SU-DHL-6 (cell line): ENCODE data around the gene GDPD2.

ENCODE experiments used
- H2AFZ ChIP-seq: fragments of 200-600 bp; sonication (generic); 2 replicates; pipeline ENCODE4 v1.6.1; 2014; ENCODE audit warnings: low read depth, mild to moderate bottlenecking, moderate library complexity, mixed read lengths, antibody characterized with exemption, low read length; ENCODE audit not compliant: severe bottlenecking
- H3F3A ChIP-seq: fragments of 200-600 bp; shearing (Covaris generic); 2 replicates; pipeline ENCODE4 v1.6.0; 2016; ENCODE audit warnings: antibody characterized with exemption, mild to moderate bottlenecking; ENCODE audit not compliant: insufficient read depth
- H3K27ac ChIP-seq: fragments of 200-600 bp; sonication (generic); 2 replicates; pipeline ENCODE4 v1.5.1; 2016; ENCODE audit warnings: low read depth, mild to moderate bottlenecking, low read length, moderate library complexity, mixed read lengths
- H3K27me3 ChIP-seq: fragments of 200-600 bp; sonication (generic), shearing (Covaris generic); 2 replicates; pipeline ENCODE4 v1.6.0; 2014; ENCODE audit warnings: mild to moderate bottlenecking, low read length
- H3K36me3 ChIP-seq: fragments of 200-600 bp; sonication (generic); 2 replicates; pipeline ENCODE4 v1.6.1; 2014; ENCODE audit warnings: mild to moderate bottlenecking, low read length, mixed read lengths
- H3K4me2 ChIP-seq: fragments of 300-600, 200-600 bp; shearing (Covaris generic), sonication (generic); 2 replicates; pipeline ENCODE4 v1.6.0; 2014; ENCODE audit warnings: low read length, low read depth, mild to moderate bottlenecking; ENCODE audit not compliant: poor library complexity, severe bottlenecking
- H3K4me3 ChIP-seq: fragments of 200-600 bp; sonication (generic); 2 replicates; pipeline ENCODE4 v1.5.1; 2014; ENCODE audit warnings: antibody characterized with exemption, low read length, mild to moderate bottlenecking, mixed read lengths; ENCODE audit not compliant: insufficient read depth, poor library complexity, severe bottlenecking
- H3K79me2 ChIP-seq: fragments of 200-600 bp; sonication (generic); 2 replicates; pipeline ENCODE4 v1.6.1; 2014; ENCODE audit warnings: mild to moderate bottlenecking, low read length, moderate library complexity; ENCODE audit not compliant: insufficient read depth
- H3K9ac ChIP-seq: fragments of 200-600 bp; sonication (generic); 2 replicates; pipeline ENCODE4 v1.7.0; 2014; ENCODE audit warnings: mild to moderate bottlenecking, low read length
- H3K9me2 ChIP-seq: fragments of 200-600 bp; sonication (generic); replicated peaks from 2 replicates; pipeline ENCODE4 v1.6.1; 2014; ENCODE audit warnings: low read length; ENCODE audit not compliant: insufficient read depth
- H3K9me3 ChIP-seq: fragments of 200-600 bp; sonication (generic); 2 replicates; pipeline ENCODE4 v1.6.1; 2014; ENCODE audit warnings: low read length, mixed read lengths; ENCODE audit not compliant: insufficient read depth
- H4K20me1 ChIP-seq: fragments of 200-600 bp; sonication (generic); 2 replicates; pipeline ENCODE4 v1.6.1; 2014; ENCODE audit warnings: low read depth, mild to moderate bottlenecking, antibody characterized with exemption, low read length, moderate library complexity, mixed read lengths
- EZH2phosphoT487 ChIP-seq: fragments of 200-600 bp; sonication (generic), shearing (Covaris generic); conservative IDR thresholded peaks from 2 replicates; pipeline ENCODE4 v1.6.1; 2018; ENCODE audit warnings: mild to moderate bottlenecking, antibody characterized with exemption, low read length, moderate library complexity, mixed read lengths
- TF ChIP-seq, protein P1 (sequence below): fragments of 200-600 bp; sonication (generic); IDR thresholded peaks from one replicate; pipeline ENCODE4 v1.5.1; 2017; ENCODE audit warnings: antibody characterized with exemption, mild to moderate bottlenecking, low read length, moderate library complexity; ENCODE audit not compliant: insufficient read depth, poor library complexity, severe bottlenecking

The GDPD2 gene

DNA sequence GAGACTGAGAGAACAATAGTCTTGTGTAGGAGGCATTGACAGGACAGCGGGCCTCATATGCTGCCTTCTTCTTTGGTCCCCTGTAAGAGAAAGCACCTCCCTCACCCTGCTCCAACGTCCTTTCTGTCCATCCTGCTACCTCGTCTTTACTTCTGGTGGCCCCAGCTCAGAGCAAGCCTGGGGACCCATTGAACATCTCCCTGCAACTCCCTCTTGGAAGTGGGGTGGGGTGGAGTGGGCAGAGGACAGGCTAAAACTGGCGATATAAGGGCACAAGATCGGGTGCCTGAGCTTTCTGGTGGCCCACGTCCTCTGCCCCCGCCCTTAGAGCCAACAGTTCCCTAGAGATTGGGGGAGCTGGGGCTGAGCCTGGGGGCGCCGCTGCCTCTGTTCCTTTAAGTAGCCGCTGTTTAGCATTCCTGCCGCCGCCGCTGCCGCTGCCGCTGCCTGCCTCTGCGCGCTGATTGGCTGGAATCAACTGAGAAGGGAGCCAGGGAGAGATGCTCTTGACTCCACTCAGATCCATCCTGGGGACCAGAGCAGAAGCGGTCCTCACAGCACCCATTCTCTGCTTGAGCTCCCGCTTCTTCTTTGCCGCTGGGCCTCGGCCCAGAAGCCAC lies 21.3 kb downstream of the GDPD2 start, which contains the start of gene DLG3:
TSS of gene DLG3 (plus strand) at position 510 of the 620 bp plus-strand sequence. CDS start 367 bp downstream, outside the sequence.
- no peaks in the 10 kb centered on the region for H3K9me3 ChIP-seq
- no peak within 1 kb of the TSS for H3K4me3 ChIP-seq
- TF ChIP-seq EZH2phosphoT487: no peak
- TF ChIP-seq, protein P1, sequence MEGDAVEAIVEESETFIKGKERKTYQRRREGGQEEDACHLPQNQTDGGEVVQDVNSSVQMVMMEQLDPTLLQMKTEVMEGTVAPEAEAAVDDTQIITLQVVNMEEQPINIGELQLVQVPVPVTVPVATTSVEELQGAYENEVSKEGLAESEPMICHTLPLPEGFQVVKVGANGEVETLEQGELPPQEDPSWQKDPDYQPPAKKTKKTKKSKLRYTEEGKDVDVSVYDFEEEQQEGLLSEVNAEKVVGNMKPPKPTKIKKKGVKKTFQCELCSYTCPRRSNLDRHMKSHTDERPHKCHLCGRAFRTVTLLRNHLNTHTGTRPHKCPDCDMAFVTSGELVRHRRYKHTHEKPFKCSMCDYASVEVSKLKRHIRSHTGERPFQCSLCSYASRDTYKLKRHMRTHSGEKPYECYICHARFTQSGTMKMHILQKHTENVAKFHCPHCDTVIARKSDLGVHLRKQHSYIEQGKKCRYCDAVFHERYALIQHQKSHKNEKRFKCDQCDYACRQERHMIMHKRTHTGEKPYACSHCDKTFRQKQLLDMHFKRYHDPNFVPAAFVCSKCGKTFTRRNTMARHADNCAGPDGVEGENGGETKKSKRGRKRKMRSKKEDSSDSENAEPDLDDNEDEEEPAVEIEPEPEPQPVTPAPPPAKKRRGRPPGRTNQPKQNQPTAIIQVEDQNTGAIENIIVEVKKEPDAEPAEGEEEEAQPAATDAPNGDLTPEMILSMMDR: no peak
- H3F3A ChIP-seq: no peaks in the 10 kb centered on the region
- no peaks in the 10 kb centered on the region for H3K36me3 ChIP-seq
- no peaks in the 10 kb centered on the region for H4K20me1 ChIP-seq
- no peak within 1 kb of the TSS for H3K9ac ChIP-seq
- no peaks in the 10 kb centered on the region for H3K9me2 ChIP-seq
- no peak within 1 kb of the TSS for H3K27ac ChIP-seq
- H3K79me2 ChIP-seq: no peaks in the 10 kb centered on the region
- H3K4me2 ChIP-seq: no peak within 1 kb of the TSS
- no peak within 1 kb of the TSS for H2AFZ ChIP-seq
- no peaks in the 10 kb centered on the region for H3K27me3 ChIP-seq

DNA sequence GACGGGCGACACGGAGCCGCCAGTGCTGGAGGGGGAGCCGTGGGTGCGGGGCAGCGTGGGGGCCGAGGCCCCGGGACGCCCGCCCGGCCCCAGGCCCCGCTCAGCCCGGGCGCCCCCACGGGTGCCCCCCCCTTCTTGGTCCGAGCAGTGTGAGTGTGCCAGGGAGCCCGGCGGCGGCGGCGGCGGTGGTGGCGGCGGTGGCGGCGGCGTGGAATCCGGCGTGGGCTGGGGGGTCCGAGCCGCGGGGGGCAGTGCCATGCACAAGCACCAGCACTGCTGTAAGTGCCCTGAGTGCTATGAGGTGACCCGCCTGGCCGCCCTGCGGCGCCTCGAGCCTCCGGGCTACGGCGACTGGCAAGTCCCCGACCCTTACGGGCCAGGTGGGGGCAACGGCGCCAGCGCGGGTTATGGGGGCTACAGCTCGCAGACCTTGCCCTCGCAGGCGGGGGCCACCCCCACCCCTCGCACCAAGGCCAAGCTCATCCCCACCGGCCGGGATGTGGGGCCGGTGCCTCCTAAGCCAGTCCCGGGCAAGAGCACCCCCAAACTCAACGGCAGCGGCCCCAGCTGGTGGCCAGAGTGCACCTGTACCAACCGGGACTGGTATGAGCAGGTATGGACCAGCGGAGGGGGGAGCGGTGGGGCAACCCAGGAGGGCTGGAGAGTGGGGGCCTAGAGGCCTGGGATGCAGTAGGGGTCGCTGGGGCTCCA lies 22.0 kb downstream of the GDPD2 start:
- Histone ChIP-seq H3F3A (no peaks in the 10 kb centered on the region), H3K4me3 (no peak overlapping the region), H4K20me1 (no peaks in the 10 kb centered on the region), H3K79me2 (no peaks in the 10 kb centered on the region), H3K9me2 (no peaks in the 10 kb centered on the region), H3K4me2 (no peak overlapping the region), H3K36me3 (no peaks in the 10 kb centered on the region), H3K27me3 (no peaks in the 10 kb centered on the region), H3K9ac (no peak overlapping the region), H3K27ac (no peak overlapping the region), H3K9me3 (no peaks in the 10 kb centered on the region), H2AFZ (no peak overlapping the region)
- no peak for TF ChIP-seq EZH2phosphoT487
- TF ChIP-seq, protein P1: no peak

DNA sequence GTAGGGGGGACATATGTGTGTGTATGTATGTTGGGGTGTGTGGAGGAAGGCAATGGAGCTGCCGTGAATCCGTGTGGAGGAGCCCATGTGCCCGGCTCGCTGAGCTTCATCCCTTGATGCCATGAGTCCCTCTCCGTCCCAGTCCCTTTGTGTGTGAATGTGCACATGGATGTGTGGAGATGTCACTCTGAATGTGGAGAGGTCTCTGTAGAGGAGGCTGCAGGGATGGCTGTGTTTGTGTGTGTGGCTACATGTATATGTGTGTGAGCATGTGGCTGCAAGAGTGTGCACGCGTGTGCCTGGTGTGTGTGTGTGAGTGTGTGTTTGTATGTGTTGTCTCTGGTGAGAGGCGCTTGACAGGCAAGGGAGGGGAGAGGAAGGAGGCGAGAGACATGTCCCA lies 22.8 kb downstream of the GDPD2 start:
- no peaks in the 10 kb centered on the region for H3F3A ChIP-seq
- H2AFZ ChIP-seq: no peak overlapping the region
- no peak overlapping the region for H3K9ac ChIP-seq
- no peak overlapping the region for H3K27ac ChIP-seq
- no peak for TF ChIP-seq EZH2phosphoT487
- TF ChIP-seq, protein P1: no peak
- H3K9me3 ChIP-seq: no peaks in the 10 kb centered on the region
- no peak overlapping the region for H3K4me2 ChIP-seq
- H3K9me2 ChIP-seq: no peaks in the 10 kb centered on the region
- H3K4me3 ChIP-seq: no peak overlapping the region
- H3K79me2 ChIP-seq: no peaks in the 10 kb centered on the region
- H3K27me3 ChIP-seq: no peaks in the 10 kb centered on the region
- no peaks in the 10 kb centered on the region for H3K36me3 ChIP-seq
- H4K20me1 ChIP-seq: no peaks in the 10 kb centered on the region
